Fibroblast of lung (primary cell): ENCODE results near the gene UBIAD1. TPM values are rescaled to one million over a fixed set of nuclear protein-coding genes. Genes with fewer than 3 reads are reported as not detected.

ENCODE experiments used
- DNase-seq, 2 donors: peaks; one replicate each; pipeline versions ENCODE4 v3.0.0 to v3.0.0-alpha.2; 2010; ENCODE audit warnings: low read depth in 2 of 2
- H2AFZ ChIP-seq: 2 replicates; pipeline ENCODE4 v1.5.1; 2012; ENCODE audit warnings: low read length, control low read depth, inconsistent platforms
- H3K27ac ChIP-seq: 2 replicates; pipeline ENCODE4 v1.5.1; 2011; ENCODE audit warnings: low read length, control low read depth; ENCODE audit not compliant: insufficient read depth
- H3K27me3 ChIP-seq: 2 replicates; pipeline ENCODE4 v1.5.1; 2011; ENCODE audit warnings: mild to moderate bottlenecking, low read length; ENCODE audit not compliant: control insufficient read depth, insufficient read depth
- H3K36me3 ChIP-seq: 2 replicates; pipeline ENCODE4 v1.5.1; 2011; ENCODE audit warnings: low read length; ENCODE audit not compliant: control insufficient read depth, insufficient read depth
- H3K4me1 ChIP-seq: 2 replicates; pipeline ENCODE4 v1.5.1; 2011; ENCODE audit warnings: low read length; ENCODE audit not compliant: control insufficient read depth, insufficient read depth; ENCODE audit errors: extremely low read depth
- H3K4me2 ChIP-seq: 2 replicates; pipeline ENCODE4 v1.5.1; 2011; ENCODE audit warnings: low read length, control low read depth; ENCODE audit not compliant: insufficient read depth; ENCODE audit errors: extremely low read depth
- H3K4me3 ChIP-seq, 4 experiments: fragments of 200-600 bp in 1 of 4; sonication (generic) in 1 of 4; replicated peaks in 1 of 4; 2 replicates each; pipeline ENCODE4 v1.5.1; 2011 to 2016; ENCODE audit warnings: low read length in 4 of 4, low read depth in 3 of 4, mild to moderate bottlenecking in 3 of 4, control low read depth in 2 of 4, inconsistent platforms in 1 of 4, mixed read lengths in 1 of 4; ENCODE audit not compliant: insufficient read depth in 1 of 4; ENCODE audit errors: control extremely low read depth in 1 of 4
- H3K79me2 ChIP-seq: 2 replicates; pipeline ENCODE4 v1.5.1; 2012; ENCODE audit warnings: mild to moderate bottlenecking, low read length, inconsistent platforms; ENCODE audit not compliant: control insufficient read depth, insufficient read depth
- H3K9ac ChIP-seq: 2 replicates; pipeline ENCODE4 v1.5.1; 2011; ENCODE audit warnings: mild to moderate bottlenecking, low read length, control low read depth; ENCODE audit not compliant: insufficient read depth
- H3K9me3 ChIP-seq: 2 replicates; pipeline ENCODE4 v1.5.1; 2012; ENCODE audit warnings: low read depth, low read length; ENCODE audit not compliant: control insufficient read depth, insufficient read depth
- H4K20me1 ChIP-seq: 2 replicates; pipeline ENCODE4 v1.5.1; 2011; ENCODE audit warnings: low read length; ENCODE audit not compliant: control insufficient read depth, insufficient read depth; ENCODE audit errors: extremely low read depth
- EZH2 ChIP-seq: IDR thresholded peaks from 2 replicates; pipeline ENCODE4 v1.5.1; 2012; ENCODE audit warnings: low read length, control low read depth, mild to moderate bottlenecking; ENCODE audit errors: missing control alignments
- polyA plus RNA-seq, 2 donors: library from polyadenylated mRNA; depleted of rRNA in 1 of 2; stranded (reverse) in 1 of 2; unstranded in 1 of 2; fragments of >200 nt; gene quantifications; 2 replicates each; pipeline ENCODE4 v1.2.1, GENCODE V29; 2011 to 2012; ENCODE audit warnings: missing spikeins in 1 of 2
- total RNA-seq: library from RNA; depleted of rRNA; stranded (reverse); fragments of >200 nt; gene quantifications from 2 replicates; pipeline ENCODE4 v1.2.1, GENCODE V29; 2014
- TF ChIP-seq, protein P1 (sequence below), 2 donors: IDR thresholded peaks in 1 of 2; conservative IDR thresholded peaks in 1 of 2; 1 replicate in 1 of 2; 2 replicates in 1 of 2; pipeline ENCODE4 v1.5.1; 2011 to 2012; ENCODE audit warnings: low read length in 2 of 2, control low read depth in 1 of 2, inconsistent platforms in 1 of 2, low read depth in 1 of 2, mild to moderate bottlenecking in 1 of 2

UBIAD1 gene
- total and polyA plus RNA-seq, 2 donors (not counting 1 experiment from before 2014, with no cell fraction given) = 7.1 to 7.6 TPM

- H3K36me3 ChIP-seq = peaks cover 16% of the 10 kb centered on the region
- H3K9ac ChIP-seq = no peak overlapping the region
- no peaks in the 10 kb centered on the region for H3K9me3 ChIP-seq
- H3K4me2 ChIP-seq = no peak overlapping the region
- H3K4me1 ChIP-seq = no peaks in the 10 kb centered on the region
- no peak overlapping the region for H3K4me3 ChIP-seq
- H3K27ac ChIP-seq = no peak overlapping the region
- no peaks in the 10 kb centered on the region for H3K79me2 ChIP-seq
- no peak for DNase-seq
- no peaks in the 10 kb centered on the region for H3K27me3 ChIP-seq
- TF ChIP-seq EZH2 = no peak
- TF ChIP-seq, protein P1, sequence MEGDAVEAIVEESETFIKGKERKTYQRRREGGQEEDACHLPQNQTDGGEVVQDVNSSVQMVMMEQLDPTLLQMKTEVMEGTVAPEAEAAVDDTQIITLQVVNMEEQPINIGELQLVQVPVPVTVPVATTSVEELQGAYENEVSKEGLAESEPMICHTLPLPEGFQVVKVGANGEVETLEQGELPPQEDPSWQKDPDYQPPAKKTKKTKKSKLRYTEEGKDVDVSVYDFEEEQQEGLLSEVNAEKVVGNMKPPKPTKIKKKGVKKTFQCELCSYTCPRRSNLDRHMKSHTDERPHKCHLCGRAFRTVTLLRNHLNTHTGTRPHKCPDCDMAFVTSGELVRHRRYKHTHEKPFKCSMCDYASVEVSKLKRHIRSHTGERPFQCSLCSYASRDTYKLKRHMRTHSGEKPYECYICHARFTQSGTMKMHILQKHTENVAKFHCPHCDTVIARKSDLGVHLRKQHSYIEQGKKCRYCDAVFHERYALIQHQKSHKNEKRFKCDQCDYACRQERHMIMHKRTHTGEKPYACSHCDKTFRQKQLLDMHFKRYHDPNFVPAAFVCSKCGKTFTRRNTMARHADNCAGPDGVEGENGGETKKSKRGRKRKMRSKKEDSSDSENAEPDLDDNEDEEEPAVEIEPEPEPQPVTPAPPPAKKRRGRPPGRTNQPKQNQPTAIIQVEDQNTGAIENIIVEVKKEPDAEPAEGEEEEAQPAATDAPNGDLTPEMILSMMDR (conservative IDR thresholded peaks at IDR 0.05 in 1 of 2, IDR thresholded peaks at IDR 0.05 in 1 of 2; ENCODE audit: low read depth in 1 of 2, low read length in 2 of 2) = no peak
- H2AFZ ChIP-seq = no peak overlapping the region
- no peaks in the 10 kb centered on the region for H4K20me1 ChIP-seq
These were observed 39.8 kb upstream of the UBIAD1 start for GRCh38 chr1:11233208-11233607.

- Histone ChIP-seq H4K20me1 (no peaks in the 10 kb centered on the region), H3K4me1 (no peaks in the 10 kb centered on the region), H3K4me2 (no peak overlapping the region), H3K4me3 (no peak overlapping the region), H3K79me2 (no peaks in the 10 kb centered on the region), H3K9ac (no peak overlapping the region), H2AFZ (no peak overlapping the region), H3K9me3 (no peaks in the 10 kb centered on the region), H3K27me3 (no peaks in the 10 kb centered on the region), H3K27ac (no peak overlapping the region), H3K36me3 (peaks cover 18% of the 10 kb centered on the region)
- peak in 1 of 2 donors; percentile 20 for DNase-seq
- no peak for TF ChIP-seq EZH2
- TF ChIP-seq, protein P1 (conservative IDR thresholded peaks at IDR 0.05 in 1 of 2, IDR thresholded peaks at IDR 0.05 in 1 of 2; ENCODE audit: low read depth in 1 of 2, low read length in 2 of 2) = no peak
These were observed 35.6 kb upstream of the UBIAD1 start for GRCh38 chr1:11237356-11237755.

- DNase-seq = no peak
- Histone ChIP-seq H3K4me1 (no peaks in the 10 kb centered on the region), H3K27ac (no peak overlapping the region), H4K20me1 (no peaks in the 10 kb centered on the region), H3K36me3 (peaks cover 18% of the 10 kb centered on the region), H3K27me3 (no peaks in the 10 kb centered on the region), H3K9ac (no peak overlapping the region), H2AFZ (no peak overlapping the region), H3K79me2 (no peaks in the 10 kb centered on the region), H3K9me3 (no peaks in the 10 kb centered on the region), H3K4me3 (no peak overlapping the region), H3K4me2 (no peak overlapping the region)
- TF ChIP-seq, protein P1 (conservative IDR thresholded peaks at IDR 0.05 in 1 of 2, IDR thresholded peaks at IDR 0.05 in 1 of 2; ENCODE audit: low read depth in 1 of 2, low read length in 2 of 2) = no peak
These were observed 34.7 kb upstream of the UBIAD1 start for GRCh38 chr1:11238311-11238710.
